ENCODE data around the gene TSPAN9.

TSPAN9 gene

DNA sequence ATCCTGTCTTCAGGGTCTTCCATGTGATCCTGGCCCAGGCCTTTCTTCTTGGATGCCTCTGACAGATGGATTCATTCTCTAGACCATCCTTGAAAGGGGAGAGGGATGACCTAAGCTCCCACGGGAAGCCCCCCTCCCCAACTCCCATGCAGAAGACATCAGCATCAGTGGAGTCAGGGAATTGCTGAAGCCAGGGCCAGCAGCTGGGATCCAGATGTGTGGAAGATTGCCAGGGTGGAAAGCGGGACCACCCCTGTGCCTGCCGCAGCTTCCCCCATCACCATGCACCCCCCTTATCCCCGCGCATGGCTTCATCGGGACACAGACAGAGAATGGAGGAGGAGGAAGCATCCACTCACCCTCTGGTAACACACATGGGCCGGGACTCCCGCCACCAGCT lies 230.2 kb downstream of the TSPAN9 start:
- no peak overlapping the region for H3K9ac ChIP-seq (ENCODE audit: low read length)
- no peak overlapping the region for H3K4me3 ChIP-seq (ENCODE audit: low read length)
- no peaks in the 10 kb centered on the region for H3K4me1 ChIP-seq (ENCODE audit: control insufficient read depth, insufficient read depth, low read length)
- H3K27me3 ChIP-seq (ENCODE audit: control insufficient read depth, insufficient read depth, low read length) = no peaks in the 10 kb centered on the region
- no peaks in the 10 kb centered on the region for H3K36me3 ChIP-seq (ENCODE audit: control insufficient read depth, insufficient read depth, low read length)
- H3K27ac ChIP-seq (ENCODE audit: low read depth, low read length) = no peak overlapping the region

DNA sequence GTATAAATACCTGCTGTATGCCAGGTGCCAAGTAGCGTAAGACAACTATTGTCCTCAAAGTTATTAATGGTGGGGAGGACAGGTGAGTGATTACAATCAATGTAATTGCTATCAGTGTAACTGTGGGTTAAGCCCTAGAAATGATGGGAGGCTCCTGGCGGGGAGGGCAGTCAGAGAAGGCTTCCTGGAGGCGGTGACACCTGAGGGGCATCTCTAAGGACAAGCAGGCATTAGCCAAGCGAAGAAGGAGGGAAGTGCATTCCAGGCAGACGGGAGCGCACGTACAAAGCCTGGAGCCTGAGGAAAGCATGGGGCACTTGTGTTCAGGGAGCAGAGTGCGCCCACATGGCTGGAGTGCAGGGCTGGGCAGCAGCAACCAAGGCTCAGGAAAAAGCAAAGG lies 230.9 kb downstream of the TSPAN9 start:
- Histone ChIP-seq H3K36me3 (ENCODE audit: control insufficient read depth, insufficient read depth, low read length) (no peaks in the 10 kb centered on the region), H3K27ac (ENCODE audit: low read depth, low read length) (no peak overlapping the region), H3K4me1 (ENCODE audit: control insufficient read depth, insufficient read depth, low read length) (no peaks in the 10 kb centered on the region), H3K27me3 (ENCODE audit: control insufficient read depth, insufficient read depth, low read length) (no peaks in the 10 kb centered on the region), H3K4me3 (ENCODE audit: low read length) (no peak overlapping the region), H3K9ac (ENCODE audit: low read length) (no peak overlapping the region)

- Histone ChIP-seq H3K27me3 (ENCODE audit: control insufficient read depth, insufficient read depth, low read length) (no peaks in the 10 kb centered on the region), H3K27ac (ENCODE audit: low read depth, low read length) (no peak overlapping the region), H3K4me3 (ENCODE audit: low read length) (no peak overlapping the region), H3K4me1 (ENCODE audit: control insufficient read depth, insufficient read depth, low read length) (no peaks in the 10 kb centered on the region), H3K36me3 (ENCODE audit: control insufficient read depth, insufficient read depth, low read length) (no peaks in the 10 kb centered on the region), H3K9ac (ENCODE audit: low read length) (no peak overlapping the region)
Observed at GRCh38 chr12:3308609-3309008, 231.4 kb downstream of the TSPAN9 start.

DNA sequence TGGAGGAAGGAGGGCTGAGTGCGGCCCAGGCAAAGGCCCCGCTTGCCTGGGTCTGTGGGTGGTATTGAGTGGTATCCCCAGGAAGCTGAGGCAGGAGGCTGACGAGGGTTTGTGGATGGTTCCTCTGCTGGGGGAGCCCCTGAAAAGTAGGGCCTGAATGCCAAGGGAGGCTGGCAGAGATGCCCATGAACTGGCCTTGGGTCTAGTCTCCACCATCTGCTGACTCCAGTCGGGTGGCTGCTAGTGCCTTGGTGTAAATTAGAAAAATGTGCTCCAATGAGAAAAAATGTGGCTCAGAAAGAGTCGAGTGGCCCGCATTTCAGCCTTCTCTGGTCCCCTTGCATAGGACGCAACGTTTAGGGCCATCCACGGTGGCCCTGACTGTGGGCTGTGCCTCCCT lies 232.6 kb downstream of the TSPAN9 start:
- H3K27ac ChIP-seq (ENCODE audit: low read depth, low read length) = no peak overlapping the region
- no peaks in the 10 kb centered on the region for H3K27me3 ChIP-seq (ENCODE audit: control insufficient read depth, insufficient read depth, low read length)
- H3K36me3 ChIP-seq (ENCODE audit: control insufficient read depth, insufficient read depth, low read length) = no peaks in the 10 kb centered on the region
- no peaks in the 10 kb centered on the region for H3K4me1 ChIP-seq (ENCODE audit: control insufficient read depth, insufficient read depth, low read length)
- no peak overlapping the region for H3K4me3 ChIP-seq (ENCODE audit: low read length)
- H3K9ac ChIP-seq (ENCODE audit: low read length) = no peak overlapping the region

GRCh38 chr12:3310271-3311026 lies 233.3 kb downstream of the TSPAN9 start:
- no peaks in the 10 kb centered on the region for H3K27me3 ChIP-seq (ENCODE audit: control insufficient read depth, insufficient read depth, low read length)
- H3K4me1 ChIP-seq (ENCODE audit: control insufficient read depth, insufficient read depth, low read length) = peaks cover 1% of the 10 kb centered on the region
- no peak overlapping the region for H3K4me3 ChIP-seq (ENCODE audit: low read length)

GRCh38 chr12:3311027-3311402 lies 233.8 kb downstream of the TSPAN9 start:
- Histone ChIP-seq H3K27me3 (ENCODE audit: control insufficient read depth, insufficient read depth, low read length) (no peaks in the 10 kb centered on the region), H3K4me1 (ENCODE audit: control insufficient read depth, insufficient read depth, low read length) (peaks cover 2% of the 10 kb centered on the region), H3K4me3 (ENCODE audit: low read length) (no peak overlapping the region), H3K36me3 (ENCODE audit: control insufficient read depth, insufficient read depth, low read length) (no peaks in the 10 kb centered on the region), H3K9ac (ENCODE audit: low read length) (no peak overlapping the region), H3K27ac (ENCODE audit: low read depth, low read length) (no peak overlapping the region)

More at GRCh38 chr12:3310271-3311026, 233.3 kb downstream of the TSPAN9 start:
- H3K36me3 ChIP-seq (ENCODE audit: control insufficient read depth, insufficient read depth, low read length) = no peaks in the 10 kb centered on the region
- H3K27ac ChIP-seq (ENCODE audit: low read depth, low read length) = no peak overlapping the region
- no peak overlapping the region for H3K9ac ChIP-seq (ENCODE audit: low read length)

- Histone ChIP-seq H3K4me3 (ENCODE audit: low read length) (no peak overlapping the region), H3K27me3 (ENCODE audit: control insufficient read depth, insufficient read depth, low read length) (no peaks in the 10 kb centered on the region), H3K9ac (ENCODE audit: low read length) (no peak overlapping the region), H3K4me1 (ENCODE audit: control insufficient read depth, insufficient read depth, low read length) (peaks cover 2% of the 10 kb centered on the region), H3K36me3 (ENCODE audit: control insufficient read depth, insufficient read depth, low read length) (no peaks in the 10 kb centered on the region), H3K27ac (ENCODE audit: low read depth, low read length) (no peak overlapping the region)
Observed at GRCh38 chr12:3311491-3312103, 234.4 kb downstream of the TSPAN9 start.

- Histone ChIP-seq H3K27ac (ENCODE audit: low read depth, low read length) (no peak overlapping the region), H3K4me1 (ENCODE audit: control insufficient read depth, insufficient read depth, low read length) (peaks cover 2% of the 10 kb centered on the region), H3K9ac (ENCODE audit: low read length) (no peak overlapping the region), H3K27me3 (ENCODE audit: control insufficient read depth, insufficient read depth, low read length) (no peaks in the 10 kb centered on the region), H3K4me3 (ENCODE audit: low read length) (no peak overlapping the region), H3K36me3 (ENCODE audit: control insufficient read depth, insufficient read depth, low read length) (no peaks in the 10 kb centered on the region)
Observed at GRCh38 chr12:3313066-3313465, 235.9 kb downstream of the TSPAN9 start.

DNA sequence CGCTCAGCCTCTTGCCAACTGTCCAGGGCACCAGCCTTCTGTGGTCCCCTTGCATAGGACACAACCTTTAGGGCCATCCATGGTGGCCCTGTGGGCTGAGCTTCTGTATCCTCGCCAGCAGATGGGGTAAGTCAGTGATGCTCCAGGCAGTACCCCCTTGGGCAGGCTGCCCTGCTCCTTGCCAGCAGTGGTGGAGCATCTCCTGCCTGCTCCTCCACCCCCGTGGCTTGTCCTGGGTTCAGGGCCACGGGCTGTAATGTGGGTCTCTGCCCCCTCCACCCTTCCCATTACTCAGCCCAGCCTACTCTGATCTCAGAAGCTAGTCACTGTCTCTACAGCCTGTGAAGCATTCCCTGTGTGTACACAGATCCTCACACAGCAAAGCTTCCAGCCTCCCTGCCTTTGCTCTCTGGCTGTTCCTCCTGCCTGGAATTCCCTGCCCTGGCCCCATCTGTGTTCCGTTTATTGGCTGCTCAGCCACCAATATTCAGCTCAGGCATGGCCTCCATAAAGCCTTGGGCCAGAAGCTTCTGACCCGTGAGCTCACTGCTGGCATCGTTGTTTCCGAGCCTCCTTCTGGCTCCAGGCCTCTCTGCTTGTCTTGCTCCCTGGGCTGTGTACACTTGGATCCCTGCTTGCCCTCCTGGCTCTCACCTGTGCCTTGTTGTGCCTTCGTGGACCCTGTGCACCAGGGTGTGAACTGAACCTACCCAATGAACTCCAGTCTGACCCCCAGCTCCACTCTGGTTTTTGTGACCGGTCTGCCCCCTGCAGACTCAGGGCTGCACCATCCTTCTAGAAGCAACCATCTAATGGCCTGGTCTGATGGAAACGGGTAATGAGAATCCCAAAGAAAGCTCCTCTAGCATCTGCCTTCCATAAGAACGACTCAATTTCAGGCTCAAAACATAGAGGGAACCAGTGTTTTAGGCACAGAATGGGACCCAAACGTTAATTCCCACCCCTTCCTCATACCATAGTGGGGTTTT lies 236.8 kb downstream of the TSPAN9 start:
- H3K27me3 ChIP-seq (ENCODE audit: control insufficient read depth, insufficient read depth, low read length) = no peaks in the 10 kb centered on the region
- H3K27ac ChIP-seq (ENCODE audit: low read depth, low read length) = no peak overlapping the region
- H3K9ac ChIP-seq (ENCODE audit: low read length) = no peak overlapping the region
- no peak overlapping the region for H3K4me3 ChIP-seq (ENCODE audit: low read length)
- H3K36me3 ChIP-seq (ENCODE audit: control insufficient read depth, insufficient read depth, low read length) = no peaks in the 10 kb centered on the region
- H3K4me1 ChIP-seq (ENCODE audit: control insufficient read depth, insufficient read depth, low read length) = peaks cover 2% of the 10 kb centered on the region

DNA sequence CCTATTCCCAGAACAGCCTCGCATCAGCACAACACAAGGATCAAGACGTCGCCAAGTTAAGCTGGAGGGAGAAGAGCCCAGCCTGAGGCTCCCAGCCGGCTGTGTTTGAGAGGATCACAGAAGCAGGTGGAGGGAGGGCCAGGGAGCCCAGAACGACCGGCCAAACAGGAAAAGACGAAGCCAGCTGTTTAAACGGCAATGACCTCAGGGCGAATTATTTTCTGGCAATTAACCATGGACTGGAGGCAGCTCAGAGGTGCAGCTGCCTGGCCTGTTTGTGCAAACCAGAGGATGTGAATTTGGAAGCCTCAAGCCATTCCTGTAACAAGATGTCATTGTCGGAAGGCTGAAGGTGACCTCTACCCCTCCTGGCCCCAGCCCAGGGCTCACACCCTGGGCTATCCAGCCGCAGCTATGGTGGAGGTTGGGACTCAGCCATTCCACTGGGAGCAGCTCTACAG lies 238.1 kb downstream of the TSPAN9 start:
- Histone ChIP-seq H3K4me3 (ENCODE audit: low read length) (no peak overlapping the region), H3K36me3 (ENCODE audit: control insufficient read depth, insufficient read depth, low read length) (no peaks in the 10 kb centered on the region), H3K9ac (ENCODE audit: low read length) (no peak overlapping the region), H3K4me1 (ENCODE audit: control insufficient read depth, insufficient read depth, low read length) (peaks cover 2% of the 10 kb centered on the region), H3K27ac (ENCODE audit: low read depth, low read length) (no peak overlapping the region), H3K27me3 (ENCODE audit: control insufficient read depth, insufficient read depth, low read length) (no peaks in the 10 kb centered on the region)

GRCh38 chr12:3316776-3317480 lies 239.7 kb downstream of the TSPAN9 start:
- no peak overlapping the region for H3K4me3 ChIP-seq (ENCODE audit: low read length)
- H3K4me1 ChIP-seq (ENCODE audit: control insufficient read depth, insufficient read depth, low read length) = peaks cover 2% of the 10 kb centered on the region
- no peaks in the 10 kb centered on the region for H3K36me3 ChIP-seq (ENCODE audit: control insufficient read depth, insufficient read depth, low read length)
- no peak overlapping the region for H3K27ac ChIP-seq (ENCODE audit: low read depth, low read length)
- no peaks in the 10 kb centered on the region for H3K27me3 ChIP-seq (ENCODE audit: control insufficient read depth, insufficient read depth, low read length)
- no peak overlapping the region for H3K9ac ChIP-seq (ENCODE audit: low read length)

DNA sequence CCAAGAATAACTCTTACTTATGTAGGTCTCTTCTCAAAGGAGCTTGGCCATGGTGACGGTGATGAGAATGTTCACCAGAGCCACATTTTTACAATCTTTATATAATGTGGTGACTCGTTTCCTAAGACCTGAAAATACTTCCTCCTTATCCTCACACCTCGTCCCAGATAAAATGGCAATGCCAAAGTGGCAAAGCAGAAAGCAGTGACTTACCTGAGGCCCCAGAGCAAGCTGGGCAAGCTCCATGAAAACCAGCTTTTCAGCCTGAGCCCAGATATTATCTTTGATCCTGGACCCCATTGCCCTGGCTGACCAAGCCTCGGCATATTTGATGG lies 240.3 kb downstream of the TSPAN9 start:
- no peak overlapping the region for H3K27ac ChIP-seq (ENCODE audit: low read depth, low read length)
- no peak overlapping the region for H3K9ac ChIP-seq (ENCODE audit: low read length)
- peaks cover 2% of the 10 kb centered on the region for H3K4me1 ChIP-seq (ENCODE audit: control insufficient read depth, insufficient read depth, low read length)
- H3K4me3 ChIP-seq (ENCODE audit: low read length) = no peak overlapping the region
- no peaks in the 10 kb centered on the region for H3K27me3 ChIP-seq (ENCODE audit: control insufficient read depth, insufficient read depth, low read length)
- no peaks in the 10 kb centered on the region for H3K36me3 ChIP-seq (ENCODE audit: control insufficient read depth, insufficient read depth, low read length)
